C4-2B (cell line): Measurements from ENCODE around the gene WNT10A.

Experiments used
- H3K27ac ChIP-seq: fragments of 450-650 bp; 2 replicates; pipeline ENCODE4 v1.5.1; 2017
- CTCF ChIP-seq: fragments of 450-650 bp; conservative IDR thresholded peaks from 2 replicates; pipeline ENCODE4 v1.5.1; 2017; ENCODE audit warnings: mild to moderate bottlenecking
- ZFX ChIP-seq: fragments of 450-650 bp; IDR thresholded peaks from 2 replicates; pipeline ENCODE4 v1.6.1; 2017

The WNT10A gene

GRCh38 chr2:218880102-218880858 is at the start of gene WNT10A:
Gene WNT10A, plus strand, starts transcription at chr2:218880852. Its CDS starts 144 bp downstream, at chr2:218880996.
- TF ChIP-seq CTCF (no peak), ZFX (no peak)
- H3K27ac ChIP-seq, result no peak within 1 kb of the TSS

- H3K27ac ChIP-seq, result no peak within 1 kb of the TSS
- no peak for TF ChIP-seq ZFX
- no peak for TF ChIP-seq CTCF
Measured at GRCh38 chr2:218831378-218831990, 49.2 kb upstream of the WNT10A start, which contains the start of gene PRKAG3. Gene PRKAG3, minus strand, starts transcription at chr2:218831803.

GRCh38 chr2:218832081-218832480 is 48.6 kb upstream of the WNT10A start:
- TF ChIP-seq CTCF, result no peak
- TF ChIP-seq ZFX, result no peak
- no peak overlapping the region for H3K27ac ChIP-seq

DNA sequence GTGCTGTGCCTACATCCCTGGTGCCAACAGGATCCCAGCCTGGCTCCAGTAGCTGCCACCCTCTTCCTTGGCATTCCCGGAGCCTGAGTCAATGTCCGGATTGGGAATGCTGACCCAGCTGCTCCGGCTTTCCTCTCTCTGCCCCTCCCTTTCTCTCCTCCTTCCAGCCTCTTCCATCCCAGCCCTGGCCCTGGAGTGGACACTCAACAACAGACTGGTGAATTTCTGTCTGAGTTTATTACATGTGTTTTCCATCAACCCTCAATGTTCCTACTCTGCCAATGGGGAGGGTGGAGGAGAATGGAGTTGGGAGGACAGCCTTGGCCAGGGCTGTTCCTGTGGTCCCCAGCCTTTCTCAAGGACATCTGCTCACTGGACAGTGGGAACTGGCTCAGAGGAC is 48.1 kb upstream of the WNT10A start:
- TF ChIP-seq CTCF, result no peak
- no peak for TF ChIP-seq ZFX
- no peak overlapping the region for H3K27ac ChIP-seq

DNA sequence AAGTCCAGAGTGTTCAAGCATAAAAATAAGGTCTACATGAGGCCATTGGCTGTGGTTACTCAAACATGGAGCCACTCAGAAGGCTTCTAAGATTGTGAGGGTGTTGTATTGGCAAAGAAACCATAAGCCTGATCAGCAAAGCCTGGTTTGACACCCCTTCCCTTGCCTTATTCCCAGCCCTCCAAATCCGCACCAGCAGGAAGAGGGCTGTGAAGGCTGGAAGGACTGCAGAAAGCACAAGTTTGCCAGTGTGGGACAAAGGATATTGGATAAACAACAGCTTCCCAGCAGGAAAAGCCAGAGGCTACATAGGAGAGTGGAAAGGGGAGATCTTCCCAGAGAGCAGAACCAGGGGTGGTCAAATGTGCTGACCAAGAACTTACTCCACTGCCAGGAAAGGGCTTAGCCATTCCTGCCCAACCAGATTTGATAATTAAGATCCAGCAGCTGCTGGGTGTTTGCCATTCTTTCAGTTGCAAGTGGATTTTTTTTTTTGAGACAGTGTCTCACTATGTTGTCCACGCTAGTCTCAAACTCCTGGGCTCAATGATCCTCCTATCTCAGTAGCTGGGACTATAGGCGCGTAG is 47.5 kb upstream of the WNT10A start:
- TF ChIP-seq ZFX, result no peak
- no peak for TF ChIP-seq CTCF
- no peak overlapping the region for H3K27ac ChIP-seq

DNA sequence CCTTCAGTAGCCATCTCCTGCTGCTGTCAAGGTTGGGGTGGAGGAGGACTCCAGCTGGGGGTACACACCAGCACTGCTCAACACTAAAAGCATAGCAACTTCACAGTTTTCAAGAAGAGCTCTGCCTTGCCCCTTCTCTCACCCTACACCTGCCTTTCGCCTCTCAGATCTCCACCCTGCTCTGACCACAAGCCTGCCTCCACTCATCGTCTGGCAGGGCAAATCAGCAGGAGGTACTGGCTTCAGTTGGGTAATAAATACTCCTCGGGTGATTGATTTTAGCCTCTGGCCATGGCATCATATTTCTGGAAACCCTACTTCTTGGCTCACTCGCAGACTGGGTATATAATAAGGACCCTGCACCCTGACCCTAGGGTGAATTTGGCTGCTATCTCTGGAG is 46.0 kb upstream of the WNT10A start:
- TF ChIP-seq CTCF, result no peak
- TF ChIP-seq ZFX, result no peak
- no peak overlapping the region for H3K27ac ChIP-seq

- H3K27ac ChIP-seq, result no peak overlapping the region
- TF ChIP-seq CTCF (no peak), ZFX (no peak)
Measured at GRCh38 chr2:218837495-218837894, 43.2 kb upstream of the WNT10A start.
